ENCODE results near the gene DCTPP1. TPM values are rescaled to one million over a fixed set of nuclear protein-coding genes. Genes with fewer than 3 reads are reported as not detected.

DCTPP1 gene
- total and polyA plus RNA-seq, 2 of the 13 experiments (the other 11 are each of a cell fraction or from before 2014, with no cell fraction given) = 54.8 to 74.4 TPM

GRCh38 chr16:30378236-30379157 is 51.3 kb downstream of the DCTPP1 start (continued):
- peak; percentile 75; the same call in 1 of the 2 replicates for TF ChIP-seq ARID2 (CRISPR knock-in tag; IDR thresholded peaks at IDR 0.05; ENCODE audit: borderline replicate concordance)
- TF ChIP-seq REXO4 (CRISPR knock-in tag; IDR thresholded peaks at IDR 0.05; ENCODE audit: borderline replicate concordance) = no peak
- 0 out of 2 replicates have a peak, but pooled peaks have one; percentile 45 for TF ChIP-seq ZNF839 (CRISPR knock-in tag; IDR thresholded peaks at IDR 0.05; ENCODE audit: borderline replicate concordance)
- TF ChIP-seq ZNF451 (CRISPR knock-in tag; IDR thresholded peaks at IDR 0.05) = peak; percentile 93
- 0 out of 2 replicates have a peak, but pooled peaks have one; percentile 12 for TF ChIP-seq ZNF547 (CRISPR knock-in tag; IDR thresholded peaks at IDR 0.05)
- no peak; the same call in 1 of the 2 replicates for TF ChIP-seq IKZF5 (CRISPR knock-in tag; IDR thresholded peaks at IDR 0.05)
- TF ChIP-seq RAD21 (CRISPR knock-in tag; IDR thresholded peaks at IDR 0.05) = peak; percentile 55
- TF ChIP-seq ZNF713 (CRISPR knock-in tag; IDR thresholded peaks at IDR 0.05) = no peak
- 0 out of 2 replicates have a peak, but pooled peaks have one; percentile 88 for TF ChIP-seq MZF1 (CRISPR knock-in tag; IDR thresholded peaks at IDR 0.05; ENCODE audit: borderline replicate concordance)
- no peak for TF ChIP-seq ZNF550 (CRISPR knock-in tag; IDR thresholded peaks at IDR 0.05; ENCODE audit: borderline replicate concordance)
- TF ChIP-seq RXRA (CRISPR knock-in tag; IDR thresholded peaks at IDR 0.05) = peak; percentile 66; the same call in 1 of the 2 replicates
- peak; percentile 64; the same call in 1 of the 2 replicates for TF ChIP-seq PHF20 (CRISPR knock-in tag; IDR thresholded peaks at IDR 0.05)
- TF ChIP-seq SKIL (CRISPR knock-in tag; IDR thresholded peaks at IDR 0.05; ENCODE audit: borderline replicate concordance) = 0 out of 2 replicates have a peak, but pooled peaks have one; percentile 24
- TF ChIP-seq PAX8 (CRISPR knock-in tag; IDR thresholded peaks at IDR 0.05; ENCODE audit: borderline replicate concordance) = peak; percentile 94; the same call in 1 of the 2 replicates
- peak; percentile 35; the same call in 1 of the 2 replicates for TF ChIP-seq THAP11 (CRISPR knock-in tag; IDR thresholded peaks at IDR 0.05)
- TF ChIP-seq ZBTB33 (CRISPR knock-in tag; IDR thresholded peaks at IDR 0.05) = 0 out of 2 replicates have a peak, but pooled peaks have one; percentile 36
- TF ChIP-seq ZNF234 (CRISPR knock-in tag; conservative IDR thresholded peaks at IDR 0.05) = 0 out of 2 replicates have a peak, but pooled peaks have one; percentile 16
- no peak for TF ChIP-seq KLF11 (CRISPR knock-in tag; IDR thresholded peaks at IDR 0.05)
- peak; percentile 69 for TF ChIP-seq GATAD1 (CRISPR knock-in tag; IDR thresholded peaks at IDR 0.05)
- TF ChIP-seq ZNF678 (CRISPR knock-in tag; IDR thresholded peaks at IDR 0.05) = peak; percentile 87; the same call in 1 of the 2 replicates
- TF ChIP-seq SIX4 (CRISPR knock-in tag; IDR thresholded peaks at IDR 0.05) = no peak
- TF ChIP-seq ZNF18 (CRISPR knock-in tag; IDR thresholded peaks at IDR 0.05; ENCODE audit: insufficient replicate concordance) = peak; percentile 79

Data from HepG2 (cell line).